BLaER1 treated with 17β-estradiol and CSF1 and Interleukin-3, amounts not matched to agents 10 nM and 100 nM (cell line): ENCODE data around the gene LOC101059915.
"Not testable (repeated sequence)": the region's sequence is repeated elsewhere in the genome, so short reads cannot be mapped to it uniquely, and the experiment has no call there.

Source experiments
- H3K27ac ChIP-seq, 11 experiments: shearing (Covaris generic); formaldehyde crosslinking; 2 replicates each; pipeline ENCODE4 v1.8.1; 2022
- H3K27me3 ChIP-seq, 11 experiments: shearing (Covaris generic); formaldehyde crosslinking; 2 replicates each; pipeline ENCODE4 v1.8.1; 2022
- H3K36me3 ChIP-seq, 11 experiments: shearing (Covaris generic); formaldehyde crosslinking; 2 replicates each; pipeline ENCODE4 v1.8.1; 2022
- H3K4me1 ChIP-seq, 10 experiments: shearing (Covaris generic); formaldehyde crosslinking; 2 replicates each; pipeline ENCODE4 v1.8.1; 2022
- H3K4me2 ChIP-seq, 11 experiments: shearing (Covaris generic); formaldehyde crosslinking; 2 replicates each; pipeline ENCODE4 v1.8.1; 2022
- H3K4me3 ChIP-seq, 10 experiments: shearing (Covaris generic); formaldehyde crosslinking; 2 replicates each; pipeline ENCODE4 v1.8.1; 2022
- H3K9ac ChIP-seq, 11 experiments: shearing (Covaris generic); formaldehyde crosslinking; 2 replicates each; pipeline ENCODE4 v1.8.1; 2022
- H3K9me3 ChIP-seq, 11 experiments: shearing (Covaris generic); formaldehyde crosslinking; replicated peaks in 1 of 11; 2 replicates each; pipeline ENCODE4 v1.8.1; 2022
- H4K20me1 ChIP-seq, 11 experiments: shearing (Covaris generic); formaldehyde crosslinking; 2 replicates each; pipeline ENCODE4 v1.8.1; 2022
- Cebpa-rat ChIP-seq, 11 experiments: shearing (Covaris generic); IDR thresholded peaks; 2 replicates each; pipeline ENCODE4 v1.8.1; 2022

LOC101059915 gene

GRCh38 chrX:71677195-71677594 is 9.8 kb downstream of the LOC101059915 start:
- not testable (repeated sequence) for H3K36me3 ChIP-seq, H3K27ac ChIP-seq, H3K9ac ChIP-seq, H3K4me1 ChIP-seq, H4K20me1 ChIP-seq, H3K4me3 ChIP-seq, H3K4me2 ChIP-seq
- H3K27me3 ChIP-seq = peaks cover 43 to 76% (median 57%) of the 10 kb centered on the region in 11 experiments
- H3K9me3 ChIP-seq = peaks cover 15 to 24% (median 19%) of the 10 kb centered on the region in 11 experiments

- no peak overlapping the region for H3K4me3 ChIP-seq
- TF ChIP-seq Cebpa-rat (IDR thresholded peaks at IDR 0.05) = no peak
- no peaks in the 10 kb centered on the region for H3K36me3 ChIP-seq
- no peaks in the 10 kb centered on the region for H4K20me1 ChIP-seq
- no peak overlapping the region for H3K27ac ChIP-seq
- peaks cover 22 to 59% (median 40%) of the 10 kb centered on the region in 11 experiments for H3K27me3 ChIP-seq
- no peak overlapping the region for H3K9ac ChIP-seq
- no peaks in the 10 kb centered on the region for H3K4me1 ChIP-seq
- H3K4me2 ChIP-seq = no peak overlapping the region
- H3K9me3 ChIP-seq = peaks cover 15 to 22% (median 19%) of the 10 kb centered on the region in 11 experiments
These were observed 12.3 kb downstream of the LOC101059915 start for GRCh38 chrX:71679575-71680207.

GRCh38 chrX:71696641-71697465 is 29.5 kb downstream of the LOC101059915 start:
- H4K20me1 ChIP-seq, H3K27me3 ChIP-seq, H3K4me1 ChIP-seq, H3K9me3 ChIP-seq, H3K27ac ChIP-seq, H3K4me2 ChIP-seq, H3K36me3 ChIP-seq, H3K9ac ChIP-seq, H3K4me3 ChIP-seq: not testable (repeated sequence)

GRCh38 chrX:71697466-71698298 is 30.3 kb downstream of the LOC101059915 start:
- H3K9me3 ChIP-seq, H3K9ac ChIP-seq, H3K27me3 ChIP-seq, H3K4me2 ChIP-seq, H4K20me1 ChIP-seq, H3K4me3 ChIP-seq, H3K4me1 ChIP-seq, H3K27ac ChIP-seq, H3K36me3 ChIP-seq: not testable (repeated sequence)

- not testable (repeated sequence) for H3K4me2 ChIP-seq, H3K27ac ChIP-seq, H3K27me3 ChIP-seq, H4K20me1 ChIP-seq, H3K4me3 ChIP-seq, H3K9ac ChIP-seq, H3K4me1 ChIP-seq, H3K36me3 ChIP-seq, H3K9me3 ChIP-seq
These were observed 31.1 kb downstream of the LOC101059915 start for GRCh38 chrX:71698299-71699022.

GRCh38 chrX:71699023-71699344 is 31.6 kb downstream of the LOC101059915 start:
- not testable (repeated sequence) for H4K20me1 ChIP-seq, H3K27ac ChIP-seq, H3K4me2 ChIP-seq, H3K4me3 ChIP-seq, H3K36me3 ChIP-seq, H3K4me1 ChIP-seq, H3K27me3 ChIP-seq, H3K9ac ChIP-seq, H3K9me3 ChIP-seq

GRCh38 chrX:71702853-71703252 is 35.5 kb downstream of the LOC101059915 start:
- H3K27me3 ChIP-seq, H3K36me3 ChIP-seq, H3K4me2 ChIP-seq, H3K9me3 ChIP-seq, H3K4me1 ChIP-seq, H3K27ac ChIP-seq, H3K9ac ChIP-seq, H3K4me3 ChIP-seq, H4K20me1 ChIP-seq: not testable (repeated sequence)

GRCh38 chrX:71714064-71714463 is 46.7 kb downstream of the LOC101059915 start:
- H3K4me1 ChIP-seq, H3K27ac ChIP-seq, H3K4me3 ChIP-seq, H3K9ac ChIP-seq, H3K27me3 ChIP-seq, H3K4me2 ChIP-seq, H4K20me1 ChIP-seq, H3K36me3 ChIP-seq, H3K9me3 ChIP-seq: not testable (repeated sequence)

- H3K4me1 ChIP-seq, H3K4me2 ChIP-seq, H4K20me1 ChIP-seq, H3K27me3 ChIP-seq, H3K27ac ChIP-seq, H3K9me3 ChIP-seq, H3K36me3 ChIP-seq, H3K4me3 ChIP-seq, H3K9ac ChIP-seq: not testable (repeated sequence)
These were observed 48.2 kb downstream of the LOC101059915 start for GRCh38 chrX:71715551-71715950.

- not testable (repeated sequence) for H4K20me1 ChIP-seq, H3K27ac ChIP-seq, H3K4me3 ChIP-seq, H3K4me1 ChIP-seq, H3K4me2 ChIP-seq, H3K27me3 ChIP-seq, H3K36me3 ChIP-seq, H3K9me3 ChIP-seq, H3K9ac ChIP-seq
These were observed 49.0 kb downstream of the LOC101059915 start for GRCh38 chrX:71716323-71716722.

GRCh38 chrX:71718185-71718584 is 50.8 kb downstream of the LOC101059915 start, which contains the start of gene CXorf49:
CXorf49 (minus strand) TSS chrX:71718285; CDS start chrX:71718151, 134 bp downstream.
- H3K36me3 ChIP-seq, H3K4me1 ChIP-seq, H3K27ac ChIP-seq: not testable (repeated sequence)

GRCh38 chrX:71719195-71719594 is 51.8 kb downstream of the LOC101059915 start:
- not testable (repeated sequence) for H3K27ac ChIP-seq, H3K9ac ChIP-seq, H3K27me3 ChIP-seq

More at GRCh38 chrX:71718185-71718584, 50.8 kb downstream of the LOC101059915 start, which contains the start of gene CXorf49:
- not testable (repeated sequence) for H3K9ac ChIP-seq, H3K4me3 ChIP-seq, H4K20me1 ChIP-seq, H3K9me3 ChIP-seq, H3K4me2 ChIP-seq, H3K27me3 ChIP-seq

GRCh38 chrX:71720289-71720886 is 53.0 kb downstream of the LOC101059915 start:
- H3K36me3 ChIP-seq, H3K9me3 ChIP-seq, H3K9ac ChIP-seq, H3K4me1 ChIP-seq, H3K27ac ChIP-seq, H4K20me1 ChIP-seq, H3K4me3 ChIP-seq, H3K27me3 ChIP-seq, H3K4me2 ChIP-seq: not testable (repeated sequence)

More at GRCh38 chrX:71719195-71719594, 51.8 kb downstream of the LOC101059915 start:
- H3K4me1 ChIP-seq, H3K36me3 ChIP-seq, H3K9me3 ChIP-seq, H3K4me3 ChIP-seq, H4K20me1 ChIP-seq, H3K4me2 ChIP-seq: not testable (repeated sequence)
